Keratinocyte (primary cell): ENCODE results near the gene CBLL1. TPM values are rescaled to one million over a fixed set of nuclear protein-coding genes. Genes with fewer than 3 reads are reported as not detected.

ENCODE experiments used
- DNase-seq: peaks from one replicate; pipeline ENCODE4 v3.0.0-alpha.2; 2011; ENCODE audit warnings: low read depth, missing footprints, low spot score
- FAIRE-seq: peaks from 2 replicates; lab custom pipeline; 2011; peaks lifted over from hg19 to GRCh38; lab: Jason Lieb, UNC
- H2AFZ ChIP-seq: 2 replicates; pipeline ENCODE4 v1.6.0; 2012; ENCODE audit warnings: low read length, control low read depth, inconsistent platforms; ENCODE audit not compliant: control insufficient read depth
- H3K27ac ChIP-seq: 2 replicates; pipeline ENCODE4 v1.5.1; 2011; ENCODE audit warnings: low read length; ENCODE audit not compliant: control insufficient read depth, insufficient read depth
- H3K27me3 ChIP-seq: 3 replicates; pipeline ENCODE4 v1.6.0; 2011; ENCODE audit warnings: low read length; ENCODE audit not compliant: control insufficient read depth, insufficient read depth; ENCODE audit errors: extremely low read depth
- H3K36me3 ChIP-seq, 2 experiments: 2 replicates in 1 of 2; 3 replicates in 1 of 2; pipeline ENCODE4 v1.5.1; 2011; ENCODE audit warnings: low read length in 2 of 2, mild to moderate bottlenecking in 1 of 2; ENCODE audit not compliant: control insufficient read depth in 2 of 2, insufficient read depth in 2 of 2; ENCODE audit errors: extremely low read depth in 1 of 2
- H3K4me1 ChIP-seq: 3 replicates; pipeline ENCODE4 v1.5.1; 2011; ENCODE audit warnings: low read length; ENCODE audit not compliant: control insufficient read depth, insufficient read depth; ENCODE audit errors: extremely low read depth
- H3K4me2 ChIP-seq: 3 replicates; pipeline ENCODE4 v1.6.0; 2011; ENCODE audit warnings: low read depth, low read length; ENCODE audit not compliant: control insufficient read depth, insufficient read depth; ENCODE audit errors: extremely low read depth
- H3K4me3 ChIP-seq, 3 experiments: fragments of 200-600 bp in 1 of 3; sonication (generic) in 1 of 3; 2 replicates in 2 of 3; 3 replicates in 1 of 3; pipeline ENCODE4 v1.5.1; 2011 to 2016; ENCODE audit warnings: low read length in 3 of 3, mild to moderate bottlenecking in 3 of 3, control low read depth in 2 of 3, inconsistent platforms in 1 of 3, low read depth in 1 of 3, mixed read lengths in 1 of 3, mixed run types in 1 of 3, moderate library complexity in 1 of 3; ENCODE audit not compliant: control insufficient read depth in 2 of 3, insufficient read depth in 2 of 3; ENCODE audit errors: extremely low read depth in 1 of 3
- H3K79me2 ChIP-seq: 2 replicates; pipeline ENCODE4 v1.6.0; 2012; ENCODE audit warnings: low read length; ENCODE audit not compliant: control insufficient read depth, insufficient read depth
- H3K9ac ChIP-seq: 3 replicates; pipeline ENCODE4 v1.6.0; 2011; ENCODE audit warnings: low read length; ENCODE audit not compliant: control insufficient read depth, insufficient read depth; ENCODE audit errors: extremely low read depth
- H3K9me1 ChIP-seq: 3 replicates; pipeline ENCODE4 v1.6.0; 2011; ENCODE audit warnings: low read length; ENCODE audit not compliant: control insufficient read depth, insufficient read depth; ENCODE audit errors: extremely low read depth
- H3K9me3 ChIP-seq: 2 replicates; pipeline ENCODE4 v1.5.1; 2012; ENCODE audit warnings: low read depth, low read length; ENCODE audit not compliant: control insufficient read depth
- H4K20me1 ChIP-seq: 3 replicates; pipeline ENCODE4 v1.6.0; 2011; ENCODE audit warnings: low read length; ENCODE audit not compliant: control insufficient read depth, insufficient read depth; ENCODE audit errors: extremely low read depth
- CTCF ChIP-seq, 3 experiments: IDR thresholded peaks in 1 of 3; conservative IDR thresholded peaks in 1 of 3; optimal IDR thresholded peaks in 1 of 3; 2 replicates in 2 of 3; 3 replicates in 1 of 3; pipeline versions ENCODE3 to v1.5.1; 2011; ENCODE audit warnings: low read length in 3 of 3, mild to moderate bottlenecking in 3 of 3, moderate library complexity in 2 of 3, control low read depth in 1 of 3, inconsistent platforms in 1 of 3; ENCODE audit not compliant: insufficient read depth in 2 of 3; ENCODE audit errors: extremely low read depth in 1 of 3
- EZH2 ChIP-seq: IDR thresholded peaks from one replicate; pipeline ENCODE4 v1.6.1; 2012; ENCODE audit warnings: inconsistent platforms, mild to moderate bottlenecking, low read length, moderate library complexity
- dilution Hi-C: fragments of 300-500 bp; cut with MboI; formaldehyde crosslinking; loops from one replicate; pipeline ENCODE4 v1.7.0; 2020; ENCODE audit warnings: low sequenced_read_pairs; ENCODE audit not compliant: extremely low pct_ligation_motif_present
- polyA plus RNA-seq, 5 experiments: library from polyadenylated mRNA; depleted of rRNA in 3 of 5; stranded (reverse) in 3 of 5; stranded (forward) in 1 of 5; unstranded in 1 of 5; fragments of >200 nt; gene quantifications; 1 replicate in 1 of 5; 2 replicates in 3 of 5; 3 replicates in 1 of 5; pipeline versions ENCODE4 v1.2.1 to v1.2.3, GENCODE V29; 2011 to 2012; ENCODE audit warnings: missing spikeins in 2 of 5, low read depth in 1 of 5, low replicate concordance in 1 of 5

CBLL1 gene
- polyA plus RNA-seq, 1 donor (not counting 4 experiments of a cell fraction or from before 2014, with no cell fraction given), result 15.3 TPM

- H3K4me1 ChIP-seq, result no peaks in the 10 kb centered on the region
- no peak overlapping the region for H3K9ac ChIP-seq
- DNase-seq (no peak), FAIRE-seq (no peak)
- dilution Hi-C loops, result no loop called here
- H3K79me2 ChIP-seq, result no peaks in the 10 kb centered on the region
- no peaks in the 10 kb centered on the region for H3K36me3 ChIP-seq
- H4K20me1 ChIP-seq, result no peaks in the 10 kb centered on the region
- no peak overlapping the region for H3K4me2 ChIP-seq
- H3K27me3 ChIP-seq, result no peaks in the 10 kb centered on the region
- H3K27ac ChIP-seq, result no peak overlapping the region
- no peaks in the 10 kb centered on the region for H3K9me3 ChIP-seq
- H3K9me1 ChIP-seq, result no peaks in the 10 kb centered on the region
- TF ChIP-seq EZH2 (no peak), CTCF (optimal IDR thresholded peaks at IDR 0.05 in 1 of 3, IDR thresholded peaks at IDR 0.05 in 1 of 3, conservative IDR thresholded peaks at IDR 0.05 in 1 of 3; ENCODE audit: extremely low read depth in 1 of 3, insufficient read depth in 2 of 3, low read length in 3 of 3) (no peak)
- no peak overlapping the region for H3K4me3 ChIP-seq
- no peak overlapping the region for H2AFZ ChIP-seq
Observed at GRCh38 chr7:107779647-107780099, 35.7 kb downstream of the CBLL1 start.

- Histone ChIP-seq H3K27me3 (peaks cover 3% of the 10 kb centered on the region), H3K4me3 (no peak overlapping the region), H3K4me2 (no peak overlapping the region), H2AFZ (no peak overlapping the region), H3K79me2 (no peaks in the 10 kb centered on the region), H4K20me1 (no peaks in the 10 kb centered on the region), H3K9me3 (no peaks in the 10 kb centered on the region), H3K9ac (no peak overlapping the region), H3K9me1 (no peaks in the 10 kb centered on the region), H3K4me1 (no peaks in the 10 kb centered on the region), H3K27ac (no peak overlapping the region), H3K36me3 (no peaks in the 10 kb centered on the region)
- dilution Hi-C loops, result no loop called here
- FAIRE-seq (no peak), DNase-seq (no peak)
- no peak for TF ChIP-seq CTCF (optimal IDR thresholded peaks at IDR 0.05 in 1 of 3, IDR thresholded peaks at IDR 0.05 in 1 of 3, conservative IDR thresholded peaks at IDR 0.05 in 1 of 3; ENCODE audit: extremely low read depth in 1 of 3, insufficient read depth in 2 of 3, low read length in 3 of 3)
- no peak for TF ChIP-seq EZH2
Observed at GRCh38 chr7:107782374-107782773, 38.4 kb downstream of the CBLL1 start.
